MM.1S (cell line): Measurements from ENCODE around the gene BOLL.

Source experiments
- EZH2 ChIP-seq: fragments of 300-600 bp; sonication (generic); optimal IDR thresholded peaks from 2 replicates; pipeline ENCODE3; 2017; ENCODE audit warnings: low read depth, mild to moderate bottlenecking, antibody characterized with exemption, low read length, mixed read lengths
- EZH2phosphoT487 ChIP-seq: fragments of 300-600 bp; sonication (generic); IDR thresholded peaks from 2 replicates; pipeline ENCODE4 v1.6.1; 2018; ENCODE audit warnings: antibody characterized with exemption, low read length
- TF ChIP-seq, protein P1 (sequence below): fragments of 300-600 bp; sonication (generic); IDR thresholded peaks from 2 replicates; pipeline ENCODE4 v1.5.1; 2016; ENCODE audit warnings: antibody characterized with exemption, low read length, mixed read lengths

DNA sequence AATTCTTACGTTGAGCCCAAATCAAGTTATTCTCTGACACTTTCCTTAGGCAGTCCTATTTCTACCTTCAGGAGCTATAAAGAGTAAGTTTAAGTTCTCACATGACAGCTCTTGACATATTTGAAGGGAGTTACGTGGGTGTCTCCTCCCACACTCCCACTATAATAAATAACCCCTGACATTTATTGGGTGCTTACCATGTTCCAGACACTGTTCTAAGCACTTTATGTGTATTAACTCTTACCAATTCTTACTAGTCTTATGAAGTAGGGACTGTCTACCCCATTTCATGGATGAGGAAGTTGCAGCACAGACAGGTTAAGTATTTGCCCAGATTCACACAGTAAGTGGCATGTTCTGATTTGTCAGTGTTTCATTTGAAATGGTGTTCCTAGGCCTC lies 37.2 kb upstream of the BOLL start:
- TF ChIP-seq, protein P1, sequence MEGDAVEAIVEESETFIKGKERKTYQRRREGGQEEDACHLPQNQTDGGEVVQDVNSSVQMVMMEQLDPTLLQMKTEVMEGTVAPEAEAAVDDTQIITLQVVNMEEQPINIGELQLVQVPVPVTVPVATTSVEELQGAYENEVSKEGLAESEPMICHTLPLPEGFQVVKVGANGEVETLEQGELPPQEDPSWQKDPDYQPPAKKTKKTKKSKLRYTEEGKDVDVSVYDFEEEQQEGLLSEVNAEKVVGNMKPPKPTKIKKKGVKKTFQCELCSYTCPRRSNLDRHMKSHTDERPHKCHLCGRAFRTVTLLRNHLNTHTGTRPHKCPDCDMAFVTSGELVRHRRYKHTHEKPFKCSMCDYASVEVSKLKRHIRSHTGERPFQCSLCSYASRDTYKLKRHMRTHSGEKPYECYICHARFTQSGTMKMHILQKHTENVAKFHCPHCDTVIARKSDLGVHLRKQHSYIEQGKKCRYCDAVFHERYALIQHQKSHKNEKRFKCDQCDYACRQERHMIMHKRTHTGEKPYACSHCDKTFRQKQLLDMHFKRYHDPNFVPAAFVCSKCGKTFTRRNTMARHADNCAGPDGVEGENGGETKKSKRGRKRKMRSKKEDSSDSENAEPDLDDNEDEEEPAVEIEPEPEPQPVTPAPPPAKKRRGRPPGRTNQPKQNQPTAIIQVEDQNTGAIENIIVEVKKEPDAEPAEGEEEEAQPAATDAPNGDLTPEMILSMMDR = no peak
- TF ChIP-seq EZH2 (no peak), EZH2phosphoT487 (no peak)
